Body of pancreas (tissue), 4 donors: ENCODE data around the gene OPRL1.

Experiments used
- POLR2A ChIP-seq, 3 donors: fragments of 450-650 bp; IDR thresholded peaks; one replicate each; pipeline ENCODE4 v1.6.1; 2016; ENCODE audit warnings: antibody characterized with exemption in 3 of 3, mild to moderate bottlenecking in 2 of 3
- TF ChIP-seq, protein P1 (sequence below), 7 experiments: fragments of 450-650 bp in 4 of 7; fragments of 200-600 bp in 3 of 7; sonication (generic) in 3 of 7; IDR thresholded peaks; one replicate each; pipeline ENCODE4 v1.5.1; 2016 to 2019; ENCODE audit warnings: antibody characterized with exemption in 7 of 7

DNA sequence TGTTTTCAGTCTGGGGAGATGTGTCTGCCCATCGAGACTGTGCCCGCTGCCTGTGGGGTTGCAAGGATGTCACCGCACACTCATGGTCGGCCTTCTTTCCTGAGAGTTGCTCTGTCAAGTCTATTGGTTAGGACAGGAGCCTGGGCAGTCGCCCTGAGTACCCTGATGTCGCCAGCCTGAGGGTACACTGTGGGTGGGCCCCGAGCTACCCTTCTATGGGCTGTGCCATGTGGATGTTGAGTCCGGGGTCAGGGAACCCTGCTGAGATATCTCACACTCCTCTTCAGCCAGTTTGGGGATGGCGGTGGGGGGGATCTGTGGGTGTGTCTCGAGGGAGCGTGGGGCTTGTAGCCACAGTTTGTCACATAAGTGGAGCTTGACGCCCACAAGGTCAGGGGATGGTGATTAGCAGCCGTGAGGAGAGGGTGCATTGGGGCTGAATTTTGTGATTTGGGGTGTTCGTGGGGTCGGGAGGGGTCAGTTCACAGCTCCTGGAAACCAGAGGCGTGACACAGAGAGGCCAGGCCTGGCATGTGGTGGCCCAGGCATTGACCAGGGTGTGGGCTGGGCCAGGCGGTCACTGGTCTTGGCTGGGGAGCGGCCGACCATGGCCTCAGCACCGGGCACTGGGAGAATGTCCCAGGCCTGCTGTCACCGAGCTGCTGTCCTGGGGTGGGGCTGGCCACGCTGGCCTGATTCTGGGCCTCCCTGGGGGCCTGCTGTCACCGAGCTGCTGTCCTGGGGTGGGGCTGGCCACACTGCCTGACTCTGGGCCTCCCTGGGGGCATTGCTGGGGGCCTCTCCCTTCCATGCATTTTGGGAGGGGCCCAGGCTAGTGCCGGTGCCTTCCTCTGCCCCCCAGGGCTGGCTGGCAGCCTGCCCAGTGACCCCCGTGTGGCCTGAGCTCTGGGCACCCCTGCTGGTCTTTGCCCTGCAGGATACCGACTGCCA lies 29.1 kb downstream of the OPRL1 start:
- TF ChIP-seq, protein P1, sequence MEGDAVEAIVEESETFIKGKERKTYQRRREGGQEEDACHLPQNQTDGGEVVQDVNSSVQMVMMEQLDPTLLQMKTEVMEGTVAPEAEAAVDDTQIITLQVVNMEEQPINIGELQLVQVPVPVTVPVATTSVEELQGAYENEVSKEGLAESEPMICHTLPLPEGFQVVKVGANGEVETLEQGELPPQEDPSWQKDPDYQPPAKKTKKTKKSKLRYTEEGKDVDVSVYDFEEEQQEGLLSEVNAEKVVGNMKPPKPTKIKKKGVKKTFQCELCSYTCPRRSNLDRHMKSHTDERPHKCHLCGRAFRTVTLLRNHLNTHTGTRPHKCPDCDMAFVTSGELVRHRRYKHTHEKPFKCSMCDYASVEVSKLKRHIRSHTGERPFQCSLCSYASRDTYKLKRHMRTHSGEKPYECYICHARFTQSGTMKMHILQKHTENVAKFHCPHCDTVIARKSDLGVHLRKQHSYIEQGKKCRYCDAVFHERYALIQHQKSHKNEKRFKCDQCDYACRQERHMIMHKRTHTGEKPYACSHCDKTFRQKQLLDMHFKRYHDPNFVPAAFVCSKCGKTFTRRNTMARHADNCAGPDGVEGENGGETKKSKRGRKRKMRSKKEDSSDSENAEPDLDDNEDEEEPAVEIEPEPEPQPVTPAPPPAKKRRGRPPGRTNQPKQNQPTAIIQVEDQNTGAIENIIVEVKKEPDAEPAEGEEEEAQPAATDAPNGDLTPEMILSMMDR (IDR thresholded peaks at IDR 0.05), result no peak
- TF ChIP-seq POLR2A (IDR thresholded peaks at IDR 0.05), result no peak
